OCI-M2 (cell line): ENCODE data around the gene GRAMD1A.
"Not testable (repeated sequence)": the region's sequence is repeated elsewhere in the genome, so short reads cannot be mapped to it uniquely, and the experiment has no call there.

ENCODE experiments used
- DNase-seq: peaks from one replicate; lab custom pipeline; 2025; ENCODE audit not compliant: unreplicated experiment; lab: John Stamatoyannopoulos, UW

GRAMD1A gene

GRCh38 chr19:35015954-35016351, 15.8 kb downstream of the GRAMD1A start:
- DNase-seq, result no peak

GRCh38 chr19:35017507-35017906, 17.4 kb downstream of the GRAMD1A start:
- no peak for DNase-seq

GRCh38 chr19:35018379-35018778, 18.3 kb downstream of the GRAMD1A start:
- DNase-seq, result no peak

GRCh38 chr19:35019144-35019543, 19.0 kb downstream of the GRAMD1A start:
- no peak for DNase-seq

GRCh38 chr19:35021016-35021415, 20.9 kb downstream of the GRAMD1A start:
- no peak for DNase-seq

- DNase-seq, result no peak
These were observed 21.5 kb downstream of the GRAMD1A start for GRCh38 chr19:35021596-35021995.

- DNase-seq, result no peak
These were observed 22.3 kb downstream of the GRAMD1A start for GRCh38 chr19:35022460-35022859.

- no peak for DNase-seq
These were observed 23.3 kb downstream of the GRAMD1A start for GRCh38 chr19:35023428-35023827.

GRCh38 chr19:35024095-35024494, 24.0 kb downstream of the GRAMD1A start:
- DNase-seq, result no peak

- no peak for DNase-seq
These were observed 25.8 kb downstream of the GRAMD1A start for GRCh38 chr19:35025969-35026368.

- DNase-seq, result no peak
These were observed 26.3 kb downstream of the GRAMD1A start for GRCh38 chr19:35026418-35026817.

- no peak for DNase-seq
These were observed 26.9 kb downstream of the GRAMD1A start for GRCh38 chr19:35027009-35027408.

GRCh38 chr19:35027851-35028599, 27.9 kb downstream of the GRAMD1A start:
- DNase-seq, result no peak

- not testable (repeated sequence) for DNase-seq
These were observed 28.4 kb downstream of the GRAMD1A start for GRCh38 chr19:35028600-35028885.

GRCh38 chr19:35029275-35029736, 29.2 kb downstream of the GRAMD1A start:
- DNase-seq, result not testable (repeated sequence)

- DNase-seq, result no peak
These were observed 29.7 kb downstream of the GRAMD1A start for GRCh38 chr19:35029737-35030256.

- DNase-seq, result no peak
These were observed 30.3 kb downstream of the GRAMD1A start, which contains the start of gene SCN1B for GRCh38 chr19:35030257-35031071. Gene SCN1B, plus strand, starts transcription at chr19:35030470. Its CDS starts 351 bp downstream, at chr19:35030821.

GRCh38 chr19:35031072-35031881, 31.2 kb downstream of the GRAMD1A start:
- no peak for DNase-seq

- no peak for DNase-seq
These were observed 32.3 kb downstream of the GRAMD1A start for GRCh38 chr19:35032356-35032865.

GRCh38 chr19:35033067-35034004, 33.2 kb downstream of the GRAMD1A start:
- no peak for DNase-seq
